Esophagus (tissue), 2 donors: ENCODE measurements around the gene TMEM151B. TPM values are rescaled to one million over a fixed set of nuclear protein-coding genes. Genes with fewer than 3 reads are reported as not detected.
"Not testable (repeated sequence)": the region's sequence is repeated elsewhere in the genome, so short reads cannot be mapped to it uniquely, and the experiment has no call there.

ENCODE experiments used
- H3K27ac ChIP-seq, 2 donors: one replicate each; pipeline ENCODE4 v1.5.1; 2013; ENCODE audit warnings: low read depth in 2 of 2, mild to moderate bottlenecking in 2 of 2, inconsistent platforms in 1 of 2, low read length in 1 of 2, moderate library complexity in 1 of 2
- H3K27me3 ChIP-seq, 2 donors: one replicate each; pipeline ENCODE4 v1.6.1; 2013; ENCODE audit warnings: low read length in 2 of 2, control low read depth in 1 of 2, mild to moderate bottlenecking in 1 of 2; ENCODE audit not compliant: insufficient read depth in 2 of 2, control insufficient read depth in 1 of 2
- H3K36me3 ChIP-seq, 2 donors: one replicate each; pipeline ENCODE4 v1.6.1; 2013; ENCODE audit warnings: low read length in 1 of 2; ENCODE audit not compliant: control insufficient read depth in 2 of 2, insufficient read depth in 2 of 2
- H3K4me1 ChIP-seq, 2 donors: one replicate each; pipeline ENCODE4 v1.6.1; 2013; ENCODE audit warnings: low read length in 1 of 2; ENCODE audit not compliant: control insufficient read depth in 2 of 2, insufficient read depth in 2 of 2
- H3K4me3 ChIP-seq, 2 donors: one replicate each; pipeline ENCODE4 v1.5.1; 2013; ENCODE audit warnings: low read length in 2 of 2, mild to moderate bottlenecking in 2 of 2, low read depth in 1 of 2, moderate library complexity in 1 of 2
- H3K9me3 ChIP-seq, 2 donors: one replicate each; pipeline ENCODE4 v1.6.1; 2013; ENCODE audit warnings: mild to moderate bottlenecking in 2 of 2, low read depth in 1 of 2, low read length in 1 of 2, moderate library complexity in 1 of 2; ENCODE audit not compliant: control insufficient read depth in 2 of 2, insufficient read depth in 1 of 2
- WGBS, 2 donors: extraction: QIAGEN DNeasy Blood & Tissue Kit; methylation state at CpG; one replicate each; pipeline ENCODE4 v1.1.7; 2013; 5-methylcytosine and 5-hydroxymethylcytosine counted together
- polyA plus RNA-seq, 2 donors: library from polyadenylated mRNA; stranded (reverse); fragments of 200-250 nt; gene quantifications; one replicate each; pipeline ENCODE4 v1.2.3, GENCODE V29; 2013
- donor health status: healthy with polysubstance abuse.
- donor health status: Bipolar disorder and iron deficiency.

The TMEM151B gene
- polyA plus RNA-seq, 2 donors = 0.06 TPM; not detected in 1

GRCh38 chr6:44311304-44311703 is 41.1 kb downstream of the TMEM151B start:
- 56 to 93% methylated on average over 2 of the region's 2 CpGs for WGBS, 2 donors
- Histone ChIP-seq H3K4me1 (peaks cover 0 to 5% of the 10 kb centered on the region in 2 donors), H3K36me3 (peaks cover 7 to 34% of the 10 kb centered on the region in 2 donors), H3K27ac (peak overlapping the region; percentile 18 to 41), H3K4me3 (no peak overlapping the region), H3K27me3 (no peaks in the 10 kb centered on the region), H3K9me3 (no peaks in the 10 kb centered on the region)

DNA sequence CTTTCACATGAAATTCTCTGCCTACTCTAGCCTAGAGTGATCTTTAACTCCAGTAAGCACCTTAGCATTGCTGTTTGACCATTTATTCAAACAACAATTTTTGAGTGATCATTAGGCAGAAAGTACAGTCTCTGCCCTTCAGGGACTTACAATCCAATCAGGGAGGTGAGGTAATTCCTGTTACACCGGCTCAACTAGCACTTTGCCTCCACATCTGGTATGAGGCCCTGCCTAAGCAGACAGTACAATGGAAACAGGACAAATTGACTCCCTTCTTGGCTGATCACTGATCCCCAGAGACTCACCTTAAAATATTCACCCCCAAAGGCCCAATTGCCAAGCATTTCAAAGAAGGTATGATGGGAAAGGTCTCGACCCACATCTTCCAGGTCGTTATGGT is 41.5 kb downstream of the TMEM151B start:
- Histone ChIP-seq H3K4me1 (peaks cover 0 to 5% of the 10 kb centered on the region in 2 donors), H3K9me3 (no peaks in the 10 kb centered on the region), H3K4me3 (peak overlapping the region in 1 of 2 donors; percentile 72), H3K36me3 (peaks cover 7 to 31% of the 10 kb centered on the region in 2 donors), H3K27ac (peak overlapping the region; percentile 41 to 47), H3K27me3 (no peaks in the 10 kb centered on the region)
- WGBS, 2 donors = 84 to 85% methylated on average over 3 of the region's 3 CpGs

DNA sequence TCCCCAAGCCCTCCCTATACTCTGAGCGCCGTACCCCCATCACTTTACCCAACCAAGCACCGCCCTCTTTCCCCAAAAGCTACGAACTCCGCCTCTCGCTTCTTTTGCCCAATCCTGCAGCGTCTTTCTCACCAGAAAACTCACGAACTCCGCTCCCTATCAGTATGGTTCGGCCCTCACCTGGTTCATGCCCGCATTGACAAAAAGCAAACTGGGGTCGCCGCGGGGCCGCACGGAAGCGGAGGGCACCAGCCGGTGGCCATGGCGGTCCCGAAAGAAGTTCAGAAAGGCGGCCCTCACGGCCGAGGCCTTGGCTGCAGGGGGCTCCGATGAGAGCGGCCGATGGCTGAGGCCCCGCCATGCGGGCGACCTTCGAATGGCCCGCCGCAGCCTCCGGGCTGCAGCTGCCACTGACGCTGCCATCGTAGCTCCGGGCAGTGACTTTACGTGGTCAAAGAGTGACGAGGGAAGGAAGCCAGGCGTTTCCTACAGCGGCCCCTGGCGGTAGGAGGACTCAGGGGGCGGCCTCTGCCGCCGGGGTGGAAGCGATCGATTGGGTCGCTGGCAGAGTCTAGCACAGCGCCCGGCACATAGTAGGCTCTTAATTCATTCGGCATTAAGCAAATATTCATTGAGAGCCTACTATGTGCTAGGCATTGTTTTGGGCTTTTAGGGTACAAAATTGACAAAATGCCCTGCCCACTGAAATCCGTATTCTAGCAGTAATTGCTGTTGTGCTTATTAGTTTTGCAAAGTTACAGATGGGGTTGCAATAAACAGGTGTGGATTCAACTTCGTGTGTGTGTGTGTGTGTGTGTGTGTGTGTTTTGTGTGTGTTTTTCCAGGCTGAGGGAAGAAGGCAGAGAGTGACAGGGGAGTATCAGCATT is 42.9 kb downstream of the TMEM151B start, which contains the start of gene AARS2:
TSS of gene AARS2 (minus strand) at position 447 of the 888 bp plus-strand sequence. CDS start at position 423, 24 bp downstream.
- Histone ChIP-seq H3K27me3 (no peaks in the 10 kb centered on the region), H3K36me3 (peaks cover 7 to 23% of the 10 kb centered on the region in 2 donors), H3K4me3 (peak within 1 kb of the TSS; percentile 72 to 93), H3K27ac (peak within 1 kb of the TSS; percentile 47 to 65), H3K4me1 (peaks cover 0 to 5% of the 10 kb centered on the region in 2 donors), H3K9me3 (no peaks in the 10 kb centered on the region)
- 2% methylated on average over 52 of the region's 52 CpGs for WGBS, 2 donors

DNA sequence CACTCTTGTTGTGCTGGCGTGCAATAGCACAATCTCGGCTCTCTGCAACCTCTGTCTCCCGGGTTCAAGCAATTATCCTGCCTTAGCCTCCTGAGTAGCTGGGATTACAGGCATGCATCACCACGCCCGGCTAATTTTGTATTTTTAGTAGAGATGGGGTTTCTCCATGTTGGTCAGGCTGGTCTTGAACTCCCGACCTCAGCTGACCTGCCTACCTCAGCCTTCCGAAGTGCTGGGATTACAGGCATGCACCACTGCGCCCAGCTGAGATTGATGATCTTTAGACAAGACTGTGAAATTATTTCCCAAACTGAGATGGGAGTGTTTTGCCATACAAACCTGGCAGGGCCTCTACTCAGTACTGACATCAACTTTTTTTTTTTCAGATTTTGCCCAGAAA is 44.4 kb downstream of the TMEM151B start:
- H3K27me3 ChIP-seq, H3K4me3 ChIP-seq, H3K27ac ChIP-seq, H3K4me1 ChIP-seq, H3K9me3 ChIP-seq: not testable (repeated sequence)
- WGBS, 2 donors = 90 to 91% methylated on average over 8 of the region's 8 CpGs
- H3K36me3 ChIP-seq = peaks cover 7 to 13% of the 10 kb centered on the region in 2 donors

DNA sequence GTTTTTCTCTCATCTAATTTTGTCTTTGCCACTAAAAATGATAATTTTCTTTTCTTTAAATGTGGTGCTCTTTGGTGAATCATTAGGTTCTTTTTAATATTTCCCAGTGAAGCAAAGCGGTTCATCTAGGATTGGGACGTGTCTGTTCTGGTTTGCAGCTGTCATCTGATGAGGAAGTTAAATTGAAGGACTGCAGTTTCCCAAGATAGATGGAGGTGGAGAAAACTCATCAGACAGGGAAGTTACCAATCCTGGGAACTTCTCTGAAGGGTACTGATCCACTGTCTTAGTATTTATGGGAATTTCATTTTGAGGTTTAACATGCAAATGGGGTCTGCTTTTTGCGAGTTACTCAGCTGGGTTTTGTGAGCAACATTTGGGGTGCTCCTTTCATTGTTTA is 45.3 kb downstream of the TMEM151B start:
- Histone ChIP-seq H3K4me1 (no peaks in the 10 kb centered on the region), H3K9me3 (no peaks in the 10 kb centered on the region), H3K27ac (no peak overlapping the region), H3K27me3 (no peaks in the 10 kb centered on the region), H3K36me3 (peaks cover 0 to 7% of the 10 kb centered on the region in 2 donors), H3K4me3 (no peak overlapping the region)
- 53 to 58% methylated on average over 3 of the region's 3 CpGs for WGBS, 2 donors

- Histone ChIP-seq H3K27ac (no peak overlapping the region), H3K36me3 (peaks cover 0 to 5% of the 10 kb centered on the region in 2 donors), H3K4me1 (no peaks in the 10 kb centered on the region), H3K27me3 (no peaks in the 10 kb centered on the region), H3K9me3 (no peaks in the 10 kb centered on the region), H3K4me3 (no peak overlapping the region)
- 56 to 70% methylated on average over 5 of the region's 5 CpGs for WGBS, 2 donors
Measured at GRCh38 chr6:44315951-44316350, 45.7 kb downstream of the TMEM151B start.

DNA sequence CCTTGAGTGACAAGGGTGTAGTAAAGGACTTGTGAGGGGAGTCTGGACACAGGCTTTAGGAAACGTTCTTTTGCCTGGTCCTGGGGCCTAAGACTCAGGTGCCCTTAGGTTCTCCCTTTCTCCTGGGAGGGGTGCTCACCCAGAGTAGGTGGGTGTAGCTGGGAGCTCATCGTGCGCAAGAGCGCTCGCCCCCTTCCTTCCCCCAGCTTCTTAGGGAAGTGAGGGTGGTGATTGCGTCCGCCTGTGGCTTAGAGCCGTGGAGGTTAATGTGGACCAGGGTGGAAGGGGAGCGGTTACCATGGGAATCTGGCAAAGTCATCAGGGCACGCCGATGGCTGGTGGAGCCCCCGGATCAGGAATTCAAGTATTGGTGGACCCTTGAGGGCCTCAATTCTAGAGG is 46.2 kb downstream of the TMEM151B start:
- H3K36me3 ChIP-seq = no peaks in the 10 kb centered on the region
- no peaks in the 10 kb centered on the region for H3K9me3 ChIP-seq
- no peak overlapping the region for H3K27ac ChIP-seq
- no peak overlapping the region for H3K4me3 ChIP-seq
- 83 to 90% methylated on average over 12 of the region's 12 CpGs for WGBS, 2 donors
- no peaks in the 10 kb centered on the region for H3K4me1 ChIP-seq
- H3K27me3 ChIP-seq = no peaks in the 10 kb centered on the region

DNA sequence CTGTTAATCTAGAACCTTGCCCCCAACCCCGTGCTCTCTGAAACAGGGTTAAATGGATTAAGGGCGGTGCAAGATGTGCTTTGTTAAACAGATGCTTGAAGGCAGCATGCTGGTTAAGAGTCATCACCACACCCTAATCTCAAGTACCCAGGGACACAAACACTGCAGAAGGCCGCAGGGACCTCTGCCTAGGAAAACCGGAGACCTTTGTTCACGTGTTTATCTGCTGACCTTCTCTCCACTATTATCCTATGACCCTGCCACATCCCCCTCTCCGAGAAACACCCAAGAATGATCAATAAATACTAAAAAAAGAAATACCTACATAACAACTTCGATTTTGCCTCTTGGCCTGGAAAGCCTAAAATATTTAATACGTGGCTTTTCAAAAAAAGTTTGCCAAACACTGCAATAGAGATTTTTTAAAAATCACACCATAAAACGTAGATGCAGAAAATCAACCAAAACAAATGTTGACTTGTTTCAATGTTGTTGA is 46.9 kb downstream of the TMEM151B start:
- not testable (repeated sequence) for H3K4me1 ChIP-seq, H3K9me3 ChIP-seq, H3K27ac ChIP-seq, H3K36me3 ChIP-seq, H3K27me3 ChIP-seq, H3K4me3 ChIP-seq
- 63 to 73% methylated on average over 9 of the region's 9 CpGs for WGBS, 2 donors

GRCh38 chr6:44321210-44321609 is 51.0 kb downstream of the TMEM151B start:
- Histone ChIP-seq H3K9me3 (no peaks in the 10 kb centered on the region), H3K4me1 (no peaks in the 10 kb centered on the region), H3K27me3 (no peaks in the 10 kb centered on the region), H3K4me3 (no peak overlapping the region), H3K36me3 (no peaks in the 10 kb centered on the region), H3K27ac (no peak overlapping the region)
- 89 to 93% methylated on average over 3 of the region's 3 CpGs for WGBS, 2 donors

DNA sequence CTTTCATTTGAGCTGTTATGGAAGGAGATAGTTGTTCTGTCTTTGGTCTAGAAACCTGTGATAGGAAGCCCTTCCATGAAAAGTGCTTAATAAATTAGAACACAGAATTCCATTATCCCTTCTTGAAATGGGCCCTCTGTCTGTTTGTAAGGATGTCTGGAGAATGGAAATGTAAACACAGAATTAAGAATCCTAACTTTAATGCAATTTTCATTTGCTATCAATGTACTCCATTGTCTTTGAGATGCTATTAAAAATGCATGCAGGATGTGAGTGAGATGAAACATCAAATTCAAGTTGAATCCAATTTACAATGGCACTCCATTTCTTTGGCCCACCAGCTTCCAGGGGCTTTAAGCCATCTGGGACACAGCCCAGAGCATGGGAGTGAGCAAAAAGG is 56.8 kb downstream of the TMEM151B start:
- Histone ChIP-seq H3K36me3 (no peaks in the 10 kb centered on the region), H3K9me3 (no peaks in the 10 kb centered on the region), H3K27me3 (no peaks in the 10 kb centered on the region), H3K4me3 (no peak overlapping the region), H3K4me1 (no peaks in the 10 kb centered on the region), H3K27ac (no peak overlapping the region)
